HepG2 (cell line): ENCODE measurements around the gene CRAMP1. TPM values are rescaled to one million over a fixed set of nuclear protein-coding genes. Genes with fewer than 3 reads are reported as not detected.
A peak's percentile ranks its signal among the peaks of the same experiment; 100 is the strongest.

Source experiments
- ATAC-seq: fragments of 200-7000 bp; cut with Tn5 transposase; 3 replicates; pipeline ENCODE4 v1.9.1; 2020; ENCODE audit warnings: mild to moderate bottlenecking, moderate library complexity
- BruUV-seq: library from RNA; stranded (reverse); fragments of 400-500 nt; replicated peaks from 2 replicates; lab custom pipeline; 2021; lab: Mats Ljungman, UMichigan
- CTCF ChIA-PET: fragments of 300-600 bp; formaldehyde crosslinking; extraction: SDS; loops from one replicate; lab custom pipeline; 2021; ENCODE audit warnings: low total read pairs, inconsistent platforms, low intra/inter-chr PET ratio; lab: Yijun Ruan, JAX
- POLR2A ChIA-PET: fragments of 350-600 bp; sonication (Branson Sonifier 250); formaldehyde crosslinking; loops from one replicate; lab custom pipeline; 2020; ENCODE audit warnings: antibody characterized with exemption, inconsistent platforms; lab: Yijun Ruan, JAX
- DNase-seq: peaks from one replicate; pipeline ENCODE4 v3.0.0-alpha.2; 2015; ENCODE audit warnings: low spot score
- FAIRE-seq: peaks from 3 replicates; lab custom pipeline; 2011; peaks lifted over from hg19 to GRCh38; lab: Jason Lieb, UNC
- H2AFZ ChIP-seq: one replicate; pipeline ENCODE4 v1.6.1; 2011; ENCODE audit warnings: low read length, inconsistent platforms
- H3K27ac ChIP-seq: fragments of 300-600 bp; 3 replicates; pipeline ENCODE4 v1.8.0; 2011; ENCODE audit warnings: mixed run types, mild to moderate bottlenecking, mixed read lengths, low read length, inconsistent platforms; ENCODE audit not compliant: insufficient read depth; ENCODE audit errors: extremely low read length
- H3K27me3 ChIP-seq, 2 experiments: fragments of 200-600 bp in 1 of 2; 2 replicates in 1 of 2; 3 replicates in 1 of 2; pipeline versions ENCODE4 v1.6.0 to v1.8.0; 2011; ENCODE audit warnings: low read length in 2 of 2, mild to moderate bottlenecking in 2 of 2, moderate library complexity in 2 of 2, inconsistent platforms in 1 of 2; ENCODE audit not compliant: insufficient read depth in 2 of 2, control insufficient read depth in 1 of 2
- H3K36me3 ChIP-seq, 2 experiments: fragments of 200-600 bp in 1 of 2; replicated peaks in 1 of 2; 2 replicates in 1 of 2; 3 replicates in 1 of 2; pipeline versions ENCODE4 v1.5.1 to v1.8.0; 2011; ENCODE audit warnings: low read length in 2 of 2, inconsistent platforms in 1 of 2; ENCODE audit not compliant: insufficient read depth in 2 of 2, control insufficient read depth in 1 of 2
- H3K4me1 ChIP-seq: 2 replicates; pipeline ENCODE4 v1.5.1; 2012; ENCODE audit warnings: low read length, inconsistent platforms; ENCODE audit not compliant: insufficient read depth
- H3K4me2 ChIP-seq: 2 replicates; pipeline ENCODE4 v1.6.0; 2011; ENCODE audit warnings: low read depth, low read length, inconsistent platforms
- H3K4me3 ChIP-seq, 3 experiments: fragments of 200-600 bp in 1 of 3; sonication (generic), shearing (Covaris generic) in 1 of 3; replicated peaks in 1 of 3; 2 replicates each; pipeline ENCODE4 v1.5.1; 2011 to 2016; ENCODE audit warnings: low read length in 3 of 3, inconsistent platforms in 2 of 3, low read depth in 2 of 3, mild to moderate bottlenecking in 2 of 3, control low read depth in 1 of 3, mixed read lengths in 1 of 3; ENCODE audit not compliant: insufficient read depth in 1 of 3
- H3K79me2 ChIP-seq: one replicate; pipeline ENCODE4 v1.6.1; 2011; ENCODE audit warnings: low read length, inconsistent platforms; ENCODE audit not compliant: insufficient read depth
- H3K9ac ChIP-seq: 2 replicates; pipeline ENCODE4 v1.6.0; 2011; ENCODE audit warnings: mild to moderate bottlenecking, low read depth, low read length, inconsistent platforms; ENCODE audit not compliant: insufficient read depth
- H3K9me3 ChIP-seq: 2 replicates; pipeline ENCODE4 v1.5.1; 2012; ENCODE audit warnings: mild to moderate bottlenecking, low read length
- H4K20me1 ChIP-seq: 2 replicates; pipeline ENCODE4 v1.6.0; 2011; ENCODE audit warnings: inconsistent platforms, mild to moderate bottlenecking, low read length, moderate library complexity; ENCODE audit not compliant: insufficient read depth
- ATF1 ChIP-seq: IDR thresholded peaks from 2 replicates; pipeline ENCODE4 v1.6.1; 2016; ENCODE audit warnings: mild to moderate bottlenecking, control low read depth
- JUND ChIP-seq: sonication (generic); formaldehyde crosslinking; IDR thresholded peaks from 2 replicates; pipeline ENCODE4 v1.8.0; 2022; ENCODE audit warnings: mild to moderate bottlenecking, missing genetic modification reagents
- ZBTB33 ChIP-seq: sonication (generic); formaldehyde crosslinking; IDR thresholded peaks from 2 replicates; pipeline ENCODE4 v1.4.0; 2020; ENCODE audit warnings: missing genetic modification reagents
- ZC3H13 ChIP-seq: sonication (generic); formaldehyde crosslinking; IDR thresholded peaks from 2 replicates; pipeline ENCODE4 v1.8.1; 2023; ENCODE audit warnings: mild to moderate bottlenecking, missing genetic modification reagents, moderate library complexity
- ZFAT ChIP-seq: sonication (generic); formaldehyde crosslinking; conservative IDR thresholded peaks from 2 replicates; pipeline ENCODE4 v1.8.1; 2023; ENCODE audit warnings: missing genetic modification reagents, inconsistent platforms
- ZHX1 ChIP-seq: sonication (generic); formaldehyde crosslinking; IDR thresholded peaks from 2 replicates; pipeline ENCODE4 v1.8.1; 2022; ENCODE audit warnings: low read depth, mild to moderate bottlenecking, missing genetic modification reagents
- ZNF570 ChIP-seq: sonication (generic); formaldehyde crosslinking; IDR thresholded peaks from 2 replicates; pipeline ENCODE4 v1.4.0; 2020; ENCODE audit warnings: mild to moderate bottlenecking, missing genetic modification reagents, borderline replicate concordance
- whole genome bisulfite sequencing: methylation state at CpG from one replicate; pipeline ENCODE4 v1.1.6; 2017; ENCODE audit warnings: low lambda C conversion rate; 5-methylcytosine and 5-hydroxymethylcytosine counted together
- in situ Hi-C: cut with HindIII; loops from 2 replicates; pipeline ENCODE4 v1.10.0; 2017; ENCODE audit warnings: low pct_unique_long_range_greater_than_20kb; ENCODE audit not compliant: extremely low pct_ligation_motif_present
- intact Hi-C: fragments of 100-400 bp; cut with micrococcal nuclease; formaldehyde crosslinking; loops from one replicate; pipeline ENCODE4 v1.10.0; 2022; ENCODE audit not compliant: unreplicated experiment
- polyA plus RNA-seq, 8 experiments: library from polyadenylated mRNA; depleted of rRNA in 3 of 8; stranded (reverse) in 7 of 8; unstranded in 1 of 8; fragments of >200 nt; fragmentation: Illumina TruSeq in 4 of 8; extraction: Trizol in 4 of 8; gene quantifications; 2 replicates each; pipeline versions ENCODE4 v1.2.1 to v1.2.3, GENCODE V29; 2011 to 2016; ENCODE audit warnings: low read depth in 4 of 8, missing spikeins in 1 of 8, mixed read lengths in 1 of 8; ENCODE audit not compliant: insufficient read depth in 1 of 8
- total RNA-seq, 5 experiments: library from RNA; depleted of rRNA; stranded (reverse); fragments of >200 nt; fragmentation: Illumina TruSeq; extraction: Trizol; gene quantifications; 2 replicates each; pipeline ENCODE4 v1.2.3, GENCODE V29; 2016; ENCODE audit warnings: low read depth in 1 of 5

CRAMP1 gene
- total and polyA plus RNA-seq, 2 of the 13 experiments (the other 11 are each of a cell fraction or from before 2014, with no cell fraction given), result 6.8 to 9.7 TPM

DNA sequence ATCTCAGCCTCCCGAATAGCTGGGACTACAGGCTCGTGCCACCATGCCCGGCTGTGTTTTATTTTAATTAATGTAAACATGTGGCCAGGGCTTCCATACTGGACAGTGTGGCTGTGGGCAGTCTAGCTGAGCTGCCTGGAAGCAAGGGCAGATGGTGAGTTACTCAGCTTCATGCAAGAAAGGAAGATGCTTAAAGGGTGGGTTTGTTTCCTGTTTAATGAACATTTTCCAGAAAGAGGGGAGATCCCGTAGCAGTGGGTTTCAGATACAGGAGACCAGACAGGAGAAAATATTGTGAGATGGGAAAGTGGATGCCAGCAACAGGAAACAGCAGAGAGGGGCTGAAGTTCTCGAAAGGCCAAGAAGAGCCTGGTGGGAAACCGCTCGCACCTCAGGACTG lies 101.2 kb downstream of the CRAMP1 start (continued):
- TF ChIP-seq ZHX1 (CRISPR knock-in tag), result no peak
- no peak for TF ChIP-seq ZFAT (CRISPR knock-in tag)
- TF ChIP-seq JUND, result no peak
- TF ChIP-seq ZNF570 (CRISPR knock-in tag), result no peak
- TF ChIP-seq ZC3H13 (CRISPR knock-in tag), result no peak

- Histone ChIP-seq H3K36me3 (peaks cover 2 to 13% of the 10 kb centered on the region in 2 experiments; a peak in 2 of 5 replicates), H3K9ac (no peak overlapping the region), H3K4me3 (no peak overlapping the region), H3K27me3 (no peaks in the 10 kb centered on the region), H3K79me2 (peaks cover 63% of the 10 kb centered on the region), H3K27ac (no peak overlapping the region), H3K4me2 (no peak overlapping the region), H3K9me3 (no peaks in the 10 kb centered on the region), H2AFZ (no peak overlapping the region), H3K4me1 (peaks cover 32% of the 10 kb centered on the region), H4K20me1 (peaks cover 13% of the 10 kb centered on the region; the same call in 1 of the 2 replicates)
- no peak for ATAC-seq
- FAIRE-seq, result no peak
- CTCF ChIA-PET, result no interaction called here
- in situ Hi-C loops, result no loop called here
- no peak for DNase-seq
- 98% methylated on average over 14 of the region's 14 CpGs for WGBS
- no TSS peak for BruUV-seq
- intact Hi-C loops, result no loop called here
- TF ChIP-seq ZBTB33 (CRISPR knock-in tag), result peak; percentile 77
- TF ChIP-seq ATF1, result no peak
- POLR2A ChIA-PET, result no interaction called here
These were observed 101.8 kb downstream of the CRAMP1 start for GRCh38 chr16:1713933-1714332.
